HT-29 (cell line): ENCODE data around the gene DOCK6. TPM values are rescaled to one million over a fixed set of nuclear protein-coding genes. Genes with fewer than 3 reads are reported as not detected.

Experiments
- DNase-seq: peaks from one replicate; pipeline ENCODE4 v3.0.0-alpha.2; 2015; ENCODE audit warnings: low spot score
- total RNA-seq: library from RNA; depleted of rRNA; stranded (reverse); fragments of >200 nt; shearing (Covaris generic); gene quantifications from 2 replicates; pipeline ENCODE4 v1.2.3, GENCODE V29; 2014

Gene DOCK6
- total RNA-seq, 1 experiment from 2014 or later: 19.4 TPM

- DNase-seq: no peak
Observed at GRCh38 chr19:11224429-11224828, 37.9 kb downstream of the DOCK6 start.

GRCh38 chr19:11223200-11223599 is 39.1 kb downstream of the DOCK6 start:
- DNase-seq: no peak

DNA sequence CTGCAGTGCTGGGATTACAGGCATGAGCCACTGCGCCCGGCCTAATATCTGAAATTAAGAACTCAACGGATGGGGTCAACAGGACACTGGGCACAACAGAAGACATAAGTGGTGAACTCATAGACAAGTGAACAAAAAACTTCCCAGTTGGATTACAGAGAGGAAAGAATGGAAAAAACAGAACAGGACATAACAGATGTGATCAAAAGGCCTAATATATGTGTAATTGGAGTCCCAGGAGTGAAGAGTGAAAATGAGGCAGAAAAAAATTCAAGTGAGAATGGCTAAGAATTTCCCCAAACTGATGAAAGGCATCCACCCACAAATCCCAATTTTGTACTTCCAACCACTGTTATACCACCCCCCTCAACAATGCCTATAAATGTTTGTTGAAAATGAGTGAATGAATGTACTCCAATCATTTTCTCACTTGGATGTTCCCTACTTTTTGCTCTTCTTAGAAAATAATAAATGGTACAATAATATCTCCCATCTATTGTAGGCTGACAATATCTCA is 41.2 kb downstream of the DOCK6 start:
- no peak for DNase-seq

DNA sequence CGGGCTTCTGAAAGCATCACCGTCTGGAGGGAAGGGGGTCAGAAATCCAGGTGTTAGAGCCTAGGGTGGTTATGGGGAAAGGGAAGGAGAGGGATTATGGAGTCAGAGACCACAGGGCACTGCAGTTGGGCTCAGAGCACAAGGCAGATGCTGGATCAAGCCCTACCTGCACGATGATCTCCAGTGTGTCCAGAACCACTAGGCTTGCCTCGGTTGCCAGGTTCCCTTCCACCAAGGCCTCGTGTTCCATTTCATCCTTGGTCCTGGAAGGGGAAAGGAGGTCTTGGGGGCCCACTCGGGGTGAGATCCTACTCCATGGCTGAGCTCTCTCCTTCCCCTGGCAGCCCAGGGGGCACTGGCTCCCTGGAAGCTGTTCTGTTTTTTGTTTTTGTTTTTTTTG is 47.9 kb downstream of the DOCK6 start:
- no peak for DNase-seq

GRCh38 chr19:11210656-11210928 is 51.7 kb downstream of the DOCK6 start:
- no peak for DNase-seq

GRCh38 chr19:11209839-11210655 is 52.3 kb downstream of the DOCK6 start:
- DNase-seq: no peak

DNA sequence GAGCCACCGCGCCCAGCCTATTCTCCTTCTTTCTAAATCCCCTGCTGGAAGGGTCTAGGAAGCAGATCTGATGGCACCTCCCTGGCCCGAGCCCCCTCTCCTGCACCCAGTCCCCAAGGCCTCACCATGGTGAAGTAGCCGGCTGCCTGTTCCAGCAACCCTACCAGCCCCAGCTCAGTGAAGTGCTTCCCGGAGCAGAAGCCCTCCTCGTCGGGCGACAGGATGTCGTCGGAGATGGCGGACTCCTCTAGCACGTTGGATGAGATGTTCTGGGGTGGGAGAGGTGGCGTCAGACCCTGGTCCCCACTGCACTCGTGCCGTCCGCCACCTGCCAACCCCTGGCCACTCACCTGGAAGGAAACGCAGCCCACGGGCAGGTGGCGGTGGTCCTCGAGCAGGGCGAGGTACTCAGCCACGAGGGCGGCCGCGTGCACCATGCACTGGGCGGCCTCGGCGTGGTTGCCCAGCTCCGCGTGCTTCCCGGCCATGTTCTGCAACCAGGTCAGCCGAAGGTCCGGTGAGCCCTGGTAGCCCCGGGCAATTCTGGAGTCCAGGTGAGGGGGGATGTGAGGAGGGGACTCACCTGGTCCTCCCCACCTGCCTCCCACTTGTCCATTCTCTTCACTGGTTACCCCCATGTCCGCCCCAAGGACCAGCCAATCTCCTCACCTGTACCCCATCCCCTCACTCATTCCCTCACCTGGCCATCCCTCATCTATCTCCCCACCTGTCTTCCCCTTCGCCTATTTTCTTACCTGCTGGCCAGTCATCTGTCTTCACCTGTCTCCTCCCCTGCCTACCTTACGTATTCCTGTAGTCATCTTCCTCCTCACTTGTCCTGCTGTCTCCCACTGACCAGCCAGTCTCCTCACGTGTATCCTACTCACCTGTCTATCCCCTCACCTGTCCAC is 53.5 kb downstream of the DOCK6 start:
- no peak for DNase-seq

DNA sequence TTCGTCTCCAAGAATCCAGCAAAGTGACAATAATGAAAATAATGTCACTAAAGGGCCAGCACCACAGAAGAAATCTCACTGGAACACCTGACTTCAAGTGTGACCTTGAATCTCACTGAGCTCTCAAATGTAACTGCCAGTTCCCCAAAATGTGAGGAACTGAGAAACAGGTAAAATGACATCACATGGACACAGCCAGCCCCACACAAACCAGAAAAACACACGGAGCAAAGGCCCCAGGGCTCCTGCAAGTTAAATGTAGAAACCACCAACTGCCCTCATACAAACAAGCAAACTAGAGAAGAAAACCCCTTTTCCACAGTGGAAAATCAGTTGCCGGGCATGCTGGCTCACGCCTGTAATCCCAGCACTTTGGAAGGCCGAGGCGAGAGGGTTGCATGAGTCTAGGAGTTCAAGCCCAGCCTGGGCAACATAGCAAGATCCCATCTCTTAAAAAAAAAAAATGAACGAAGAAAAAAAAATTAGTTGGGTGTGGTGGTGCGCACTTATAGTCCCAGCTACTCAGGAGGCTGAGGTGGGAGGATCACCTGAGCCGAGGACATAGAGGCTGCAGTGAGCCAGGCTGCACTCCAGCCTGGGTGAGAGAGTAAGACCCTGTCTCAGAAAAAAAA is 56.3 kb downstream of the DOCK6 start:
- no peak for DNase-seq

- DNase-seq: no peak
Observed at GRCh38 chr19:11204943-11205349, 57.4 kb downstream of the DOCK6 start.

DNA sequence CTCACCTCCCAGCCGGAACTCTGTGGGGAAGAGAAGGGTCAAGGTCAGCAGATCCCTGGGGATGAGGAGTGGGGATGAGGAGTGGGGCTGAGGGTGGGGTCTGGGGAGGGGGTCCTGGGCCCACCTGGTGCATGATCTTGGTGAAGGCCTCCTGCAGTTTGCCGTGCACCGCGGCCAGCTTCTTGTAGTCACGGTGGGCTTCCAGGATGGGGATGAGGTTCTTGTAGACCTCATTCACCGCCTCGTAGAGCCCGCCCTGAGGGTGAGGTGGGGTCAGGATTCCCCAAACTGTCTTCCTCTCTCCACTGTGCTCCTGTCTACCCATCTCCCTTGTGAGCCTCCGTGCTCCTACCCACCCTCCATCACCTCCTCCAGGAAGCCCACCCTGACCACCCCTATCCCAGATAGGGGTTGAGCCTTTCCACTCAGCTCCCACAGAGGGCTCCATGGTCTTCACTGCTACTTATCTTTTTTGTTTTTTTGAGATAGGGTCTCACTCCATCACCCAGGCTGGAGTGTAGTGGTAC is 58.2 kb downstream of the DOCK6 start:
- DNase-seq: no peak

DNA sequence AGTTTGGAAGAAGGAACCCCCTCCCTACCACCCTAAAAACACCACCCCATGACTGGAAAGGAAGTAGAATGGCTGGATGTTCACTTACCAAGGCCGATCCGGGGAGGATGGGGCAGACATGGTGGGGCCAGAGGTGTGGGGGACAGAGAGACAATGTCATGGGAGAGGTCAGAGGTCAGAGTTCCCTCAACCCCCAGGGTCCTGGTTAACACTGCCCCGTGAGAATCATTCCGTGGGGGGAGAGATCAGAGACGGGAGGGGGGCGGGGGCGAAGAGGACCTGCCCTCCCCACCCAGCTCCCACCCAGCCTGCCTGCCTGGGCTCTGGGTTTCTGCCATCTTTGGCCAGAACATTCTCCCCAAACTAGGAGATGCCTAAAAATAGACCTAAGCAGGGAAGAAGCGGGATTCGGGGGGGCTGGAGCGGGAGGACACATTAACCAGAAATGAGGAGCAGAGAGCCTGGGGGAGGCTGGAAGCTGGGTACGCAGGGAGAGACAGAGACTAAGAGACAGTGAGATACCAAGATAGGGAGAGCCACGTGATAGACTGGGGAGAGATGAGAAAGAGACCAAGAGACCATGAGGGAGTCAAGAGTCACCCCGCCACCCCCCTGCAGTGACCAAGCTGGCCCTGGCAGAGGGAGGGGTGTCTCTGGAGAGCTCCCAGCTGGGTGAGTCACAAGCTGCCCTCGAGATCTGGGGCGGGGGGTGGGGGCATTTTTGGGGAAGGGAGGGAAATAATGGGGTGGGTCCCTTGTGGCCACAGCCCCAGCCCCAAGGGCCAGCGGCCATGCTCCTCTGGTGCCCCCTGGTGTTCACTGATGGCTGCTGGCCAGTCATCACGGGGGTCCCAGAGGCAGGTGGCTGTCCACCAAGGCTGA is 58.9 kb downstream of the DOCK6 start:
- DNase-seq: peak; percentile 42

- DNase-seq: no peak
Observed at GRCh38 chr19:11202488-11203193, 59.7 kb downstream of the DOCK6 start.

DNA sequence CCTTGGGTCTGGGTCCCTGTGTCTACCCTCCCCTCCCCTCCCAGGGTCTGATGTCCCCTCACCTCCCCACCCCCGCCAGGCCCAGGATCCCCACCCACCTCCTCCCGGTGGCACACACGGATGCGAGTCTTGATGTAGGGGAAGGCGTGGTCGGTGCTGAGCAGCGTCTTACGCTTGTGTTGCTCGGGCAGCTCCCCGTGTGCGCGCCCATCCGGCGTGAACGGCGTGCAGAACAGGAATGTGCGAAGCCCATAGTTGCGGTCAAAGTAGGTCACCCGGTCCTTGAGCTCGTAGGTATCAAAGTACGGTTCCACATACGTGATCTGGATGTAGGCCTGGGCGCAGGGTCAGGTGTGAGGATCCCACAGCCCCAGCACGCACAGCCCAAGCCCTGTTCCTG is 60.5 kb downstream of the DOCK6 start:
- no peak for DNase-seq

GRCh38 chr19:11200931-11201330 is 61.4 kb downstream of the DOCK6 start:
- no peak for DNase-seq

DNA sequence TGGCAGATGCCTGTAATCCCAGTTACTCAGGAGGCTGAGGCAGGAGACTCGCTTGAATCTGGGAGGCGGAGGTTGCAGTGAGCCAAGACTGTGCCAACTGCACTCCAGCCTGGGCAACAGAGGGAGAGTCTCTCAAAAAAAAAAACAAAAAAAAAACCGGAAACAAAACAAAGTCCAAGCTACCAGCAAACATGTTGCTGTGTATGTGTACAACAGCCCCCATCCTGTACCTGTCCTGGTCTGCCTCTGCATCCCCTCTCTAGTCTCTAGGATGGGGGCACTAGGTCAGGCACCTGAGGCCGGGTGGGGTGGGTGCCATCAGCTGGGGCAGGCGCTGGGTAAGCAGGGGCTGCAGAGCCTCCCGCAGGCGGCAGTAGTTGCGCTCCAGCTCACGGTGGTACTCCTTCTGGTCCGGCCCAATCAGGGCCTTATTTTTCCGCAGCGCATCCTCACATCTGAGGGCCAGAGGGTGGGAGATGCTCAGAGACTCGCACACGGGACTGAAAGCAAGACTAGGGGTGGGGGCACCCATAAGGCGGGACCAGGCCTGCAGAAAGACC is 62.2 kb downstream of the DOCK6 start:
- DNase-seq: no peak

DNA sequence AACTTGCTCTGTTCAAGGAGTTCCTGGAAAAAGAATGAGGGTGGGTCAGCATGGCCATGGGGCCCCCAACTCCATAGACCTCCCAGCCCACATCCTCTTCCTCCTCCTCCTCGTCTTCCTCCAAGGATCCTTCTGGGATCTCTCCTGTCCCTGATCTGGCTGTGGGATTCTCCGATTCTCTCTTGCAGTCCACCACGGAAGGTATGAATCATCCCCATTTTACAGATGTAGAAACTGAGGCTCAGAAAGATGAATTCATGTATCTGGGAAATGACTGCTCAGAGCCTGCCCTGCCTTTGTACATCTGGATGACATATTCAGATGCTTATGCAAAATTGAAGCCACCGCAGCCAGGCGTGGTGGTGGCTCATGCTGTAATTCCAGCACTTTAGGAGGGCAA is 62.8 kb downstream of the DOCK6 start:
- no peak for DNase-seq

DNA sequence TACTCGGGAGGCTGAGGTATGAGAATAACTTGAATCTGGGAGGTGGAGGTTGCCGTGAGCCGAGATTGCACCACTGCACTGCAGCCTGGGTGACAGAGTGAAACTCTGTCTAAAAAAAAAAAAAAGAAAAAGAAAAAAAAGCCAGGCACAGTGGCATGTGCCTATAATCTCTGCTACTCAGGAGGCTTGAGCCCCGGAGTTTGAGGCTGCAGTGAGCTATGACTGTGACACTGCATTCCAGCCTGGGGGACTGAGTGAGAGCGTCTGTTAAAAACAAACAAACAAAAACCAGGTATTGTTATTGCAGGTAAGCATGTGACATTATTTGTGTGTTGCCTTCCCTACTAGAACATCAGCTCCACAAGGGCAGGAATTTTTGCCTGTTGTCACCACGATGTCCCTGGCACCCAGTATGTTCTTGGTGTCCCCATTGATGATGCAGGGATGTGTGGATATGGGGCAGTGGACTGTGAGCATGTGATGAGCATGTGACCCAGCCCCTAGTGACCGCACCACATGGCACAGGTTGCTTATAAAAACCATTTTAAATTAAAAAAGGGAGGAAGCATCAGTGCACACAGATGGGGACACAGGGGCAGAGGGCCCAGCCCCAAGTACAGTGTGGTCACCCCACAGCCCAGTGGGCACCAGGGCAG is 63.4 kb downstream of the DOCK6 start:
- no peak for DNase-seq

- DNase-seq: no peak
Observed at GRCh38 chr19:11198175-11198534, 64.2 kb downstream of the DOCK6 start.
